OCI-LY7 (cell line): ENCODE data around the gene YOD1. TPM values are rescaled to one million over a fixed set of nuclear protein-coding genes. Genes with fewer than 3 reads are reported as not detected.

ENCODE experiments used
- BruUV-seq: library from RNA; stranded (reverse); fragments of 400-500 nt; replicated peaks from 2 replicates; lab custom pipeline; 2021; lab: Mats Ljungman, UMichigan
- CTCF ChIA-PET: fragments of 300-600 bp; sonication (Branson Sonifier 250); formaldehyde crosslinking; loops from one replicate; lab custom pipeline; 2022; ENCODE audit warnings: antibody characterized with exemption; ENCODE audit not compliant: unreplicated experiment; lab: Charles Lee
- POLR2A ChIA-PET: fragments of 300-600 bp; sonication (Branson Sonifier 250); formaldehyde crosslinking; loops from one replicate; lab custom pipeline; 2022; ENCODE audit warnings: antibody characterized with exemption; lab: Charles Lee
- DNase-seq: peaks from one replicate; pipeline ENCODE4 v3.0.0-alpha.2; 2015; ENCODE audit warnings: low spot score
- H2AFZ ChIP-seq: fragments of 200-600 bp; sonication (generic), shearing (Covaris generic); 2 replicates; pipeline ENCODE4 v1.6.1; 2014; ENCODE audit warnings: mild to moderate bottlenecking, antibody characterized with exemption, low read length, moderate library complexity
- H3K27ac ChIP-seq: fragments of 200-600 bp; sonication (generic); 2 replicates; pipeline ENCODE4 v1.5.1; 2014; ENCODE audit warnings: mixed run types, low read depth, mild to moderate bottlenecking, moderate library complexity, low read length, inconsistent platforms; ENCODE audit not compliant: poor library complexity, severe bottlenecking
- H3K36me3 ChIP-seq: fragments of 200-600 bp; sonication (generic); 2 replicates; pipeline ENCODE4 v1.6.1; 2014; ENCODE audit warnings: mild to moderate bottlenecking, antibody characterized with exemption, low read length, moderate library complexity, mixed read lengths; ENCODE audit not compliant: insufficient read depth
- H3K4me1 ChIP-seq: fragments of 200-600 bp; sonication (generic); 2 replicates; pipeline ENCODE4 v1.5.1; 2014; ENCODE audit warnings: mild to moderate bottlenecking, low read length; ENCODE audit not compliant: insufficient read depth, poor library complexity, severe bottlenecking
- H3K4me2 ChIP-seq: fragments of 200-600 bp; sonication (generic); 2 replicates; pipeline ENCODE4 v1.6.1; 2014; ENCODE audit warnings: mild to moderate bottlenecking, low read length
- H3K4me3 ChIP-seq: fragments of 200-600 bp; sonication (generic); 2 replicates; pipeline ENCODE4 v1.5.1; 2014; ENCODE audit warnings: mild to moderate bottlenecking, low read depth, low read length; ENCODE audit not compliant: poor library complexity, severe bottlenecking
- H3K79me2 ChIP-seq: fragments of 200-600 bp; sonication (generic); 2 replicates; pipeline ENCODE4 v1.6.1; 2016; ENCODE audit warnings: low read depth, mild to moderate bottlenecking, low read length, moderate library complexity, mixed read lengths; ENCODE audit not compliant: insufficient read depth
- H3K9me2 ChIP-seq: fragments of 200-600 bp; sonication (generic); 2 replicates; pipeline ENCODE4 v1.6.1; 2016; ENCODE audit warnings: mild to moderate bottlenecking, low read length, mixed read lengths; ENCODE audit not compliant: insufficient read depth
- H3K9me3 ChIP-seq: fragments of 200-600 bp; sonication (generic); 2 replicates; pipeline ENCODE4 v1.6.1; 2014; ENCODE audit warnings: mild to moderate bottlenecking, mixed run types, low read length, mixed read lengths
- H4K20me1 ChIP-seq: fragments of 200-600 bp; sonication (generic); 2 replicates; pipeline ENCODE4 v1.6.1; 2014; ENCODE audit warnings: mild to moderate bottlenecking, antibody characterized with exemption, low read length, moderate library complexity, mixed read lengths; ENCODE audit not compliant: insufficient read depth
- EZH2phosphoT487 ChIP-seq: fragments of 200-600 bp; sonication (generic); IDR thresholded peaks from 2 replicates; pipeline ENCODE4 v1.6.1; 2018; ENCODE audit warnings: low read depth, borderline replicate concordance, mild to moderate bottlenecking, mixed run types, antibody characterized with exemption, low read length, moderate library complexity, mixed read lengths
- intact Hi-C: fragments of 100-400 bp; cut with micrococcal nuclease; formaldehyde crosslinking; loops from one replicate; pipeline ENCODE4 v1.10.0; 2022; ENCODE audit not compliant: unreplicated experiment
- total RNA-seq, 2 experiments: library from RNA; depleted of rRNA in 1 of 2; stranded (reverse); fragments of >200 nt in 1 of 2; shearing (Covaris generic) in 1 of 2; gene quantifications; 2 replicates each; pipeline ENCODE4 v1.2.3, GENCODE V29; 2014 to 2022
- TF ChIP-seq, protein P1 (sequence below): fragments of 200-600 bp; sonication (generic); conservative IDR thresholded peaks from 2 replicates; pipeline ENCODE4 v1.5.1; 2014; ENCODE audit warnings: mild to moderate bottlenecking, antibody characterized with exemption, low read length, moderate library complexity, mixed read lengths

Gene YOD1
- total RNA-seq, 2 experiments from 2014 or later: 16.2 to 16.5 TPM

DNA sequence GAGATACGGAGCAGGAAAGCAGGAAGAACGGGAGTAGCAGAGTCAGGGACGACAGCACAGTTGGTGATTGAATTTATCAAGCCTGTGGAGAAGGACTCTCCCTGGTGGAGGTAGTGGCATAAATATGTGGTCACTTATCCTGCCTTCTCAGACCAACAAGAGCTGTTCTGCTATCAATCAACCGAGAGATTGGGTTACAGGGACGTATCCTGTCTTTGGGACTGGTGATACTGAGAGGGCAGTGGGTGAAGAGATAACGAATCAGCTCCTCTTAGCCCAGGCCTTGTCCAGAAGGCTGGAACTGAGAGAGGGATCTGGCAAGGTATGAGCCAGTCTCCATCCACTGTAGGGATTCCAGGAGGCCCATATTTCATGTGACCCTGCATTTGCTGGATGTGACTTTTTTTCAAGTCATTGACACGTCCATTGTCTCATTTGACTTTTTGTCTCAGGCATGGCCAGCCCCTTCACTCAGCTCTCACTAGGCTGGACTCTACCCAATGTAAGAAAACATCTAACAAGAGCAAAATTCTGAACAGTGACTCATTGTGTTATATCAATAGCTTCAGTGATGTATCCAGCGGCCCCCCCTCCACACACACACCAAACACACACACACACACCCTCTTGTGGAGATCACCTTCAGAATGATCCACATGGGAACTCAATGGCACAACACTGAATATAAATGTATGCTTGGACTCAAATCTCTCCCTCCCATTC, 29.7 kb downstream of the YOD1 start:
- no peaks in the 10 kb centered on the region for H3K4me1 ChIP-seq
- no peak overlapping the region for H3K27ac ChIP-seq
- CTCF ChIA-PET: no interaction called here
- intact Hi-C loops: no loop called here
- no peaks in the 10 kb centered on the region for H3K79me2 ChIP-seq
- TF ChIP-seq, protein P1, sequence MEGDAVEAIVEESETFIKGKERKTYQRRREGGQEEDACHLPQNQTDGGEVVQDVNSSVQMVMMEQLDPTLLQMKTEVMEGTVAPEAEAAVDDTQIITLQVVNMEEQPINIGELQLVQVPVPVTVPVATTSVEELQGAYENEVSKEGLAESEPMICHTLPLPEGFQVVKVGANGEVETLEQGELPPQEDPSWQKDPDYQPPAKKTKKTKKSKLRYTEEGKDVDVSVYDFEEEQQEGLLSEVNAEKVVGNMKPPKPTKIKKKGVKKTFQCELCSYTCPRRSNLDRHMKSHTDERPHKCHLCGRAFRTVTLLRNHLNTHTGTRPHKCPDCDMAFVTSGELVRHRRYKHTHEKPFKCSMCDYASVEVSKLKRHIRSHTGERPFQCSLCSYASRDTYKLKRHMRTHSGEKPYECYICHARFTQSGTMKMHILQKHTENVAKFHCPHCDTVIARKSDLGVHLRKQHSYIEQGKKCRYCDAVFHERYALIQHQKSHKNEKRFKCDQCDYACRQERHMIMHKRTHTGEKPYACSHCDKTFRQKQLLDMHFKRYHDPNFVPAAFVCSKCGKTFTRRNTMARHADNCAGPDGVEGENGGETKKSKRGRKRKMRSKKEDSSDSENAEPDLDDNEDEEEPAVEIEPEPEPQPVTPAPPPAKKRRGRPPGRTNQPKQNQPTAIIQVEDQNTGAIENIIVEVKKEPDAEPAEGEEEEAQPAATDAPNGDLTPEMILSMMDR: no peak
- no peak for TF ChIP-seq EZH2phosphoT487
- no peak overlapping the region for H3K4me3 ChIP-seq
- no peaks in the 10 kb centered on the region for H3K36me3 ChIP-seq
- BruUV-seq: no TSS peak
- no peaks in the 10 kb centered on the region for H3K9me2 ChIP-seq
- H3K9me3 ChIP-seq: no peaks in the 10 kb centered on the region
- no peak overlapping the region for H2AFZ ChIP-seq
- H4K20me1 ChIP-seq: no peaks in the 10 kb centered on the region
- H3K4me2 ChIP-seq: no peak overlapping the region
- no peak for DNase-seq
- POLR2A ChIA-PET: interaction anchor here (1.1 to 1.4 kb wide), 2 partner anchors 16 to 39 kb away, joined by 3 read pairs; no protein-coding TSS in a partner anchor

DNA sequence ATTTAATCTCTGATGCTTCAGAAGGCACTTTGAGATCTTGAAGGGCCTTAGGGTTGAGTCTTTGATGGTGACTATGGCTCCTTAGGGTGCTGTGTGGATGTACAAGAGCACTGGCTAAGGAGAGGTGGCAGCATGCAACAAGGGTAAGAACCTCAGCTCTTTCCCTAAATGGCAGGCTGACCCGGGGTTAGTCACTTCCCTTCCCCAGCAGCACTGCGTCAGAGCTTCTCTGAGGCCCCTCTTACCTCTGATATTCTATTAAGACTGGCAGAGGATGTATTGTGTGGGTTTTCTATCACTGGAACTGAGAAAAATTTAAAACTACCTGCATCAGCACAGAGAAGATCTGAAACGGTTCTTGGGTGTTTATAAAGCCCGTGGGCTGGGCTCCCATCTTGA, 30.3 kb downstream of the YOD1 start:
- H3K27ac ChIP-seq: no peak overlapping the region
- ChIA-PET POLR2A (no interaction called here), CTCF (no interaction called here)
- no peaks in the 10 kb centered on the region for H3K4me1 ChIP-seq
- H3K36me3 ChIP-seq: no peaks in the 10 kb centered on the region
- no peak overlapping the region for H3K4me3 ChIP-seq
- no peaks in the 10 kb centered on the region for H3K9me3 ChIP-seq
- H2AFZ ChIP-seq: no peak overlapping the region
- no peaks in the 10 kb centered on the region for H3K79me2 ChIP-seq
- no TSS peak for BruUV-seq
- no peak overlapping the region for H3K4me2 ChIP-seq
- DNase-seq: no peak
- H4K20me1 ChIP-seq: no peaks in the 10 kb centered on the region
- no peaks in the 10 kb centered on the region for H3K9me2 ChIP-seq
- intact Hi-C loops: no loop called here
- TF ChIP-seq, protein P1: no peak
- no peak for TF ChIP-seq EZH2phosphoT487

DNA sequence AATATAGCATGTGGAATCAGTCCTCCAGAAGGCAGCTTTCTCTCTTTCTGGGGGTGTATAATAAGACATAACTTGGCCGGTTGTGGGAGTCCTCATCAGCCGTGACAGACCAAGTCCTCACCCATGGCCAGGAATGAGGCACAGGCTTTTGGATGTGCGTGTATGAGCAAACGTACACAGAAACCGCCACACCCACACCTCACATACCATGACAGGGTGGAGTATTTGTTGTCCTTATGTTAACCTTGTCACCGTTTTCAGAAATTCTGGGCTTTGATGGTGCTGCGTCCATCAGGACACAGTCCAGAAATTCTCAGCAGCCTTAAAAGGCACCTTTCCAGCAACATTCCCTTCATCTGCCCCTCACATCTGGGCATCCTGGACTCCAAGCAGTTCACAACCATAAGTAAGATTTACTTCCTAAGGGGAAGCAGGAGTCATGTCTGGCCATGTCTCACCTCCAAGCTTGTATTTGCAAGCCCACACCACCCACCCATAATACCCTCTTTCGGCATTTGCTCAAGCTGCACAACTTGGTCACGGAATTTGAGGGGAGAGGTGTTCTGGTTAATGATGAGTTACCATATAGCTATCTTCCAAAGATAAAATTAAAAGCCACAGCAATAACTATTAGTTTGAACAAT, 30.8 kb downstream of the YOD1 start:
- TF ChIP-seq, protein P1: no peak
- TF ChIP-seq EZH2phosphoT487: no peak
- intact Hi-C loops: no loop called here
- no TSS peak for BruUV-seq
- H3K79me2 ChIP-seq: no peaks in the 10 kb centered on the region
- no peaks in the 10 kb centered on the region for H3K36me3 ChIP-seq
- no peak for DNase-seq
- no peaks in the 10 kb centered on the region for H4K20me1 ChIP-seq
- H3K27ac ChIP-seq: no peak overlapping the region
- H3K4me3 ChIP-seq: no peak overlapping the region
- H3K9me3 ChIP-seq: no peaks in the 10 kb centered on the region
- no peak overlapping the region for H2AFZ ChIP-seq
- H3K4me2 ChIP-seq: no peak overlapping the region
- ChIA-PET CTCF (no interaction called here), POLR2A (interaction anchor here (0.6 kb wide), 1 partner anchor 9 kb away, joined by 3 read pairs; no protein-coding TSS in a partner anchor)
- H3K4me1 ChIP-seq: no peaks in the 10 kb centered on the region
- H3K9me2 ChIP-seq: no peaks in the 10 kb centered on the region
